Left forelimb (tissue), 1 donor: ENCODE data around the gene ZNF48.
"Not testable (repeated sequence)": the region's sequence is repeated elsewhere in the genome, so short reads cannot be mapped to it uniquely, and the experiment has no call there.

ENCODE experiments used
- DNase-seq: peaks from one replicate; pipeline ENCODE4 v3.0.0-alpha.2; 2018; ENCODE audit warnings: low spot score

ZNF48 gene

DNA sequence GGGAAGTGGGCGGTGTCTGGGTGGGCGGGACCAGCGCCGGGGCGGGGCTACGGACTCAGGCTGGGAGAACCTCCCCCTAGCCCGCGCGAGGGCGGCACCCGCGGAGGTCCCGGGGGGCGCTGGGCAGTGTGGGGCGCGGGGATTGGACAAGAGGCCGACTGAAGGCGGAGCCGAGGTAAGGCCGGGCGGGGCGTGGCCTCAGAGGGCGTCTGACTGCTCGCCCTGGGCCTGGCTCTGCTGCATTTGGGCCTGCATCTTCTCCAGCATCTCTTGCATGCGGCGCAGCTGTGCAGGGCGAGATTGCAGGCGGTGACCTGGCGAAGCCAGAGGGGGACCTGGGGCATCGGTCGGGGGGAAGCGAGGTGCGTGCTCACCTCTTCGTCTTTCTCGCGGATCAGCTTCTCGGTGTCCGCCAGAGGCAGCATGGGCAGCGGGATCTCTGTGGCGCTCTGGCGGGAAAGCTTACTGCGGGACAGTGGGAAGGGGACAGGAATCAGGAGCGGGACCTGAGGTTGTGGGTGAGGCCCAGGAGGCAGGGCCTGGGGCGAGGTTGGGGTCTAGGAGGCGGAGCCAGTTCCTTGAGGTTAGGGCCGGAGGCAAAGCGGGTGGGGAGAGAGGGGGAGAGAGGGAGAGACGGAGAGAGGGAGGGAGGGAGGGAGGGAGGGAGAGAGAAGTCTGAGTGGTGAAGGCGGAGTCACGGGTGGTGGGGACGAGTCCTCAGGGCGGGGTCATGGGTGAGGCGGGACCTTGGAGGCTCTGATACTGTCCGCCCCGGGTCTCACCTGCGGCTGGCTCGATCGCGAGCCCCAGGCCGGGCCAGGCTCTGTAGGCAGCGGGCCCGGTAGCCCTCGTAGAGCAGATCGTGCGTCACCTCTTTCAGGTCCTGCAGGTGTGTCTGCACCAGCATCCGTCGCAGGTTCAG, 16.7 kb upstream of the ZNF48 start:
- peak; percentile 100 for DNase-seq

DNA sequence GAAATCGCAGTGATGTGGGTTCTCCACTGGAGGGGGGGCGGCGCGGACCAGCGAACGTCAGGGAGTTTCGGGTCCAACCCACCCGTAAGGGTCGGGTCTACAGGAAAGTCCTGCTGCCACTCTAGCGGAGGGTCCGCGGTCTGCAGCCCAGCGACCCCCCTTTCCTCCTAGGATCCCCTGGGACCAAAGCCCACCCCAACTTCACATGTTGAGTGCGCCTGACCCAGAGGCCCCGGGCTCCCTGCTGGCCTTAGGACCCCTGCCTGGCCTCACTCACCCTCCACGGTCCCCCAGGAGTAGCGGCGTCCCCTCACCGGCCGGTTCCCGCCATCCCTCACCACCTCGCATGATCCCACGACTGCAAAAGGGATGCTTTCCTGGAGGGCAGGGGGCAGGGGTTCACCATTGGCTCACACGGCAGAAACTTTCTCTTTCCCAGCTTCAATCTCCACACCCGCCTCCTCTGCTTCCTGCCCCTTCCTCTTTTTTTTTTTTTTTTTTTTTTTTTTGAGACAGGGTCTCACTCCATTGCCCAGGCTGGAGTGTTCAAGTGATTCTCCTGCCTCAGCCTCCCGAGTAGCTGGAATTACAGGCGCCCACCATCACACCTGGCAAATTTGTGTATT, 15.9 kb upstream of the ZNF48 start:
- no peak for DNase-seq

DNA sequence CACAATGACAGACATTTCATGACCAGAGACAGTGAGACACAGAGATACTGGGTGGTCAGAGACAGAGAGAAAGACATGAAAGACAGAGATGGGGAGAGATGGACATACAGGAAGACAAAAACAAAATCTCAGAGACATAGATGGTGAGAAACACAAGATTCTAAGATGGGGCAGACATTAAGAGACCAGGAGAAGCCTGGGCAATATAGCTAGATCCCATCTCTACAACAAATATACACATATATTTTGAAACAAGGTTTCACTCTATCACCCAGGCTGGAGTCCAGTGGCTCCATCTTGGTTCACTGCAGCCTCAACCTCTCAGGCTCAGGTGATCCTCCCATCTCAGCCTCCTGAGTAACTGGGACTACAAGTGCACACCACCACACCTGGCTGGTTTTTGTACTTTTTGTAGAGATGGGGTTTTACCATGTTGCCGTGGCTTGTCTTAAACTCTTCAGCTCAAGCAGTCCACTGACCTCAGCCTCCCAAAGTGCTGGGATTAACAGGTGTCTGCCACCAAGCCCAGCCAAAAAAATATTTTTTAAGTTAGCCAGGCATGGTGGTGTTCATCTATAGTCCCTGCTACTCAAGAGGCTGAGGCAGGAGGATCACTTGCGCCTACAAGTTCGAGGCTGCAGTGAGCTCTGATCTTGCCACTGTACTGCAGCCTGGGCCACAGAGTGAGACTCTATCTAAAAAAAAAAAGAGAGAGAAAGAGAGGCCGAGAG, 15.0 kb upstream of the ZNF48 start:
- DNase-seq: no peak

DNA sequence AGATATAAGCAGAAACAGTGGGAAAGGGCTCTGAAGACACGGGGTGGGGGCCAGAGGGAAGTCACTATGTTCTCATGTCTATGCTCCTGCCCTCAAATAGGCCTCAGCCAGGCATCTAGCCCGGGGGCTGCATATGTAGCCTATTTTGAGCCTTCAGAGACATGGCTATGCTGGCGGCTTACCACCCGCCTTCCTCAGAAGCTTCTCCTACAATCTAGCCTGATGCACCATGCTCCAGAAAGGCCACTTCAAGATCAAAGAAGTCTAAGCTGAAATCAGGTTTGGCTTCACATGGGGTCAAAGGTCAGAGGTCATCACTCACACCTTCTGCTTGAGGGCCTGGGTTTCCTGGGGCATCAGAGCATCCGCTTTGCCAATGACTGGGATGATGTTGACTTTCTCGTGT, 14.4 kb upstream of the ZNF48 start:
- DNase-seq: no peak

DNA sequence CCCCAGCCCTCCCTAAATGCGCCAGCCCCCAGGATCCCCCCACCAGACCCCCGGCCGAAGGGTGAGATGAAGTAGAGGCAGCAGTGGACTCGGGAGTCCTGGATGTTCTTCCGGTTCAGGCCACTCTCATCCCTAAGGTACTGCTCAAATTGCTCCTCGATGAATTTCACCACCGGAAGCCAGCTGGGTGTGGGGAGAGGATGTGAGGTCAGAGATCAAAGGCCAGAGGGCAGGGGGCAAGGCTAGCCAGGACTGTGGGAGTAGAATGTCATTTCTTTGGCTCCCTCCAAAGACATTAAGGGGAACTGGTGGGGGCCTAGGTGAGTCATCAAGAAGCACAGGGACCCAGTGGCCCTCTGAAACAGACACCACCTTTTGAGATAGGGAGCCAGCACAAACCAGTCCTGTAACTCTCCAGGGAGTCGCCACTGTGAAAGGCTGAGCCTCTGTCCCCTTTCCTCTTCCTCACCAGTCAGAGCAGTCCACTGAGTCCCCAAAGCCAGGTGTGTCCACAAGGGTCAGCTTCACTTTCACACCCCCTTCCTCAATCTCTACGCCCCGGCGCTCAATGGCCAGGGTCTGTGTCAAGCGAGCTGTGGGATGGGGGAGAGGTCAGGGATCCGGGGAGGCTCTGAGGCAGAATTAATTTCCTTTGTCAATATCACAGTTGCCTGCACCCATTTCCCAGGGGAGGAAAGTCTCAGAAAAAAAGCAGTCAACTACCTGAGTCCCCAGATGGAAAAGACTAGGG, 13.8 kb upstream of the ZNF48 start:
- no peak for DNase-seq

DNA sequence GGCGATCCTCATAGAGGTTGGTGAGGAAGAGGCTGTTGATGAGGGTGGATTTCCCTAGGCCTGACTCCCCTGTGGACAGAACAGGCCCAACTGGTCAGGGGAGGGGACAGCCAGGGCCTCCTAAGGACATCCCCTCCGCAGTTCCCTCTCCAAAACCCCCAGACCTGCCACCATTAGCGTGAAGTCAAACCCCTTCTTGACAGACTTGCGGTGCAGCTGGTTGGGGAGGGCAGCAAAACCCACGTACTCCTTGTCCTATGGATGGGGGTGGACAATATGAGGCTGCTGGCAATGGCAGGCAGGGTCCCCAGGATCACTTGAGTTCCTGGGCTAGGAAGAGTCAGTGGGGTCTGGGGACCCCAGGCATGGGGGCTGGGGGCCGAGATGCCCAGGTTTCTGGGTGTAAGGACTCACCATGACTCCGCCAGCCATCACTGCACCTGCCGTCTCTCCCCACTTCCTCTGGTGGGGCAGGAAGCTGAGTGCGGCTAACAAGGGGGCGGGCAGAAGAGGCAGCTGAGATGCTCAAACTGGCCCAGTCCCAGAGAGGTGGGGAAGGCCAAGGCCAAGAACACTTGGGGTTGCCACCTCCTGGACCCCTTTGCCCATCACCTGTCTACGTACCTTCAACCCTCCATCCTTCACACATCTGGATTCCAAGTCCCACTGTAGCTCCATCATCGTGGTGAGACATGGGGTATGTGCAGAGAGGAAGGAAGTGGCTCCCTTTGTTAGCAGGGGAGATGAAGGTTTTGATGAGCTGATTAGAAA, 12.9 kb upstream of the ZNF48 start, which contains the start of gene SEPTIN1:
TSS of gene SEPTIN1 (minus strand) at position 451 of the 771 bp plus-strand sequence. CDS start at position 432, 19 bp downstream.
- DNase-seq: no peak

DNA sequence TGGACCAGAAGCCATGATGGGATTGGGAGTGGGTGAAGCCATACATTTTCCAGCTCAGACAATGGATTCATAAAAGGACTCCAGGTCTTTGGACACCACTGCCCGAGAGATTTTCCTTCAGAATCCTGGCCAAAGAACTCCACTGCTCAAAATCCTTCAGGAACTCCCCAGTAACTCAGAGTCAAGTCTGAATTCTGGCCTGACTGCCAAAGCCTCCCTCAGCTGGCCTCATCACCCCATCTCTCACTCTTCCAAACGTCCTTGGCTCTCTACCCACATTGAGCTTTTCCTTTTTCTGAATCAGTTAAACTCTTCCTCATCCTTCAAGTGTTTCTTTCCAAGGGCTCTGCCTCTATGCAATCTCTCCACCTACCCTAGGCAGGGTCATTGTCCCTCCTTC, 11.7 kb upstream of the ZNF48 start:
- no peak for DNase-seq

DNA sequence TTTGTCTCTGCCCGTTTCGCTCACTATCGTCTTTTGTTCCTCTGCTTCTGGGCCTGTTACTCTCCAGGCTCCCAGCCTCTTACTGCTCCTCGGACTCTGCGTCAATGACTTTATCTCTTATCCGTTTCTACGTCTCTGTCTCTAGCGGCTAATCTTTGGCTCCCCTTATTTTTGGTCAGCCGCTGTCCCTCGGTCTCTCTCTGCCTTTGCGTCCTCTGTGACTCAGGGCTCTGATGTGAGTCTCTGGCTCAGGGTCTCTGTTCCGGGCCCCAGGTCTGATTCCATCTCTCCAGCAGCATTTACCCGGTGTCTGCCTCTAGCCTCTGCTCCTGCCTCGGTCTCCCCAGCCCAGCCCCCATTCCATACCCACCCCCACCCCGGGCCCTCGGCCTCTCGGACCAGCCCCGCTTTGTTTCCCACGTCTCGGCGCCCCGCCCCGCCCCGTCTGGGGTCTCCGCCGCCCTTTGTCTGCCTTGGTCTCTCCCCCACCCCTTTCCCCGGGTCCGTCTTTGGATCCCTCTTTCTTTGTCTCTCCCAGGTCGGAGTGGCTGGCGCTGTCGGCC, 547 bp upstream of the ZNF48 start:
- no peak for DNase-seq

DNA sequence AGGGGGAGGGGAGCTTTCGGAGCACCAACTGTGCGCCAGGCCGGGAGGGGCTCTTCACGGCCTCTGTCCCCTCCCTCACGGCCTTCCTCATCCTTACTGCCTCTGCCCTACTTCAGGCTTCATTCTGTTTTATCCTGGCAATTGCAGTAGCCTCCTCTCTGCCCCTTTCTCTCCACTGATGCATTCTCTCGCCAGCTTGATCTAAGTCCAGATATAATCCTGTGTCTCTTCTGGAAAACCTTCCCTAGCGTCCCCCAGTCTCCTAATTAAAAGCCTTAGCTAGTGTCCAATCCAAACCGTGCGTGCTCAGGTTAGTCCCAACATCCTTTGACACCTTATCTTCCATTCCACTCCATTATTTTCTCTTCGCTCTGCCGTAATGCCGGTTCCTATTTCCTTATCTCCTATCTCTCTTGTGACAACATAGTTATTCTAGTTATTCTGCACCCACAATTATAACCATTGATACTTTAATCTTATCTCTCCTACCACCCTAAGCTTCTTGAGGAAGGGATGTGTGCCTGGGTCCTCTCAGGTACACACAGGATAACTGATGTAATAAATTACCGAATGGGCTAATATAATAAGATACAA, 869 bp downstream of the ZNF48 start:
- no peak for DNase-seq

DNA sequence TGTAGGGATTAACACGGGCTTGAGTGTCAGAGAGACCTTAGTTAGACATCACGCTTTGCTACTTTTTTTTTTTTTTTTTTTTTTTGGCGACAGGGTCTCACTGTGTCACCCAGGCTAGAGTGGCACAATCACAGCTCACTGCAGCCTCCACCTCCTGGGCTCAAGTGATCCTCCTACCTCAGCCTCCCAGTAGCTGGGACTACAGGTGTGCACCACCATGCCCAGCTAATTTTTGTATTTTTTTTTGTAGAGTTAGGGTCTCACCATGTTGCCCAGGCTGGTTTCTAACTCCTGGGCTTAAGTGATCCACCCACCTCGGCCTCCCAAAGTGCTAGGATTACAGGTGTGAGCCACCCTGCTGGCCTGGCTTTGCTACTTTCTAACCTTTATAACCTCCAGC, 1.4 kb downstream of the ZNF48 start:
- not testable (repeated sequence) for DNase-seq

DNA sequence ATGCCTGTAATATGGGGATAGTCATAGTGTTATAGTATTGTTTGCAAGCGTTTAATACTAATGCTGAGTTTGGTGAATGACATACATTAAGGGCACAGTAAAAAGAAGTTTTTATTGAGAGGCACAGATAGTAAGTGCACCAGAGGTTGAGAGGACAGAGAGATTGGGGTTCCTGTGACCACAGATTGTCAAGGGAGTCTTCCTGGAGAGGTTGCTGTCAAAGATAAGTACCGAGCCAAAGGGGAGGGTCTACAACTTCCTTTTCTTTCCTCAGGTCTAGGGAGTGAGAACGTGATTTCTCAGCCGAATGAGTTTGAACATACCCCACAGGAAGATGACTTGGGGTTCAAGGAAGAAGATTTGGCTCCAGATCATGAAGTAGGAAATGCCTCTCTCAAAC, 1.8 kb downstream of the ZNF48 start:
- DNase-seq: no peak

DNA sequence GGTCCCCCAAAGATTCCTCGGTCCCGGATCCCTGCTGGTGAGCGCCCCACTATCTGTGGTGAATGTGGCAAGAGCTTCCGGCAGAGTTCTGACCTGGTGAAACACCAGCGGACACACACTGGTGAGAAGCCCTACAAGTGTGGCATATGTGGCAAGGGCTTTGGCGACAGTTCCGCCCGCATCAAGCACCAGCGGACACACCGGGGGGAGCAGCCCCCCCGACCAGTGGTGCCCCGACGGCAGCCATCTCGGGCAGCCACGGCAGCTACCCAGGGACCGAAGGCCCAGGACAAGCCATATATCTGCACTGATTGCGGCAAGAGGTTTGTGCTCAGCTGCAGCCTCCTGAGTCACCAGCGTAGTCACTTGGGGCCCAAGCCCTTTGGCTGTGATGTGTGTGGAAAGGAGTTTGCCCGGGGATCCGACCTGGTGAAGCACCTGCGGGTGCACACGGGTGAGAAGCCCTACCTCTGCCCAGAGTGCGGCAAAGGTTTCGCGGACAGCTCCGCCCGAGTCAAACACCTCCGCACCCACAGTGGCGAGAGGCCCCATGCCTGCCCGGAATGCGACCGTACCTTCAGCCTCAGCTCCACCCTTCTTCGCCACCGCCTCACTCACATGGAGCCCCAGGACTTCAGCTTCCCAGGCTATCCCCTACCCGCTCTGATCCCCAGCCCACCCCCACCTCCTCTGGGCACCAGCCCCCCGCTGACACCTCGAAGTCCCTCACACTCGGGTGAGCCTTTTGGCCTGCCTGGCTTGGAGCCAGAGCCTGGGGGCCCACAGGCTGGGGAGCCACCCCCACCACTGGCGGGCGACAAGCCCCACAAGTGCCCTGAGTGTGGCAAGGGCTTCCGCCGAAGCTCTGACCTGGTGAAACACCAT, 2.8 kb downstream of the ZNF48 start:
- no peak for DNase-seq

DNA sequence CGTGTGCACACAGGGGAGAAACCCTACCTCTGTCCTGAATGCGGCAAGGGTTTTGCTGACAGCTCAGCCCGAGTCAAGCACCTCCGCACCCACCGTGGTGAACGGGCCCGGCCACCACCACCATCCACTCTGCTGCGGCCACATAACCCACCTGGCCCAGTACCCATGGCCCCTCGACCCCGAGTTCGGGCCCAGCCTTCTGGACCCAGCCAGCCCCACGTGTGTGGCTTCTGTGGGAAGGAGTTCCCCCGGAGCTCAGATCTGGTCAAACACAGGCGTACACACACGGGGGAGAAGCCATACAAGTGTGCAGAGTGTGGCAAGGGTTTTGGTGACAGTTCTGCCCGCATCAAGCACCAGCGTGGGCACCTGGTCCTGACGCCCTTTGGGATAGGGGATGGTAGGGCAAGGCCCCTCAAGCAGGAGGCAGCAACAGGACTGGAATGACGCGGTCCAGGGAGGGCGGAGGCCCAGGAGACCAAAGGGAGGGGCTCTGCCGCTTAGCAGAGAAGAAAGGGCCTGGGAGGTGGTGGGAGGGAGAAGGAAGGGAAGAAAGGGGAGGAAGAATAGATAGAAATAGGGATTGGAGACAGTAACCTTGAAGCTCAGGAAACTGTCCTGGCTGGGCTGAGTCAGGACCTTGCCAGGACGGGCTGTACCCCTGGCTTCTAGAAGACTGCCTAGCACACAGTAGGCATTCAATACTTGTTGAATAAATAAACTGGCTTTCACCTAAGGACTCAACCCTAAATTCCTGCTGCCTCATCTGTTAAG, 3.6 kb downstream of the ZNF48 start:
- DNase-seq: no peak

DNA sequence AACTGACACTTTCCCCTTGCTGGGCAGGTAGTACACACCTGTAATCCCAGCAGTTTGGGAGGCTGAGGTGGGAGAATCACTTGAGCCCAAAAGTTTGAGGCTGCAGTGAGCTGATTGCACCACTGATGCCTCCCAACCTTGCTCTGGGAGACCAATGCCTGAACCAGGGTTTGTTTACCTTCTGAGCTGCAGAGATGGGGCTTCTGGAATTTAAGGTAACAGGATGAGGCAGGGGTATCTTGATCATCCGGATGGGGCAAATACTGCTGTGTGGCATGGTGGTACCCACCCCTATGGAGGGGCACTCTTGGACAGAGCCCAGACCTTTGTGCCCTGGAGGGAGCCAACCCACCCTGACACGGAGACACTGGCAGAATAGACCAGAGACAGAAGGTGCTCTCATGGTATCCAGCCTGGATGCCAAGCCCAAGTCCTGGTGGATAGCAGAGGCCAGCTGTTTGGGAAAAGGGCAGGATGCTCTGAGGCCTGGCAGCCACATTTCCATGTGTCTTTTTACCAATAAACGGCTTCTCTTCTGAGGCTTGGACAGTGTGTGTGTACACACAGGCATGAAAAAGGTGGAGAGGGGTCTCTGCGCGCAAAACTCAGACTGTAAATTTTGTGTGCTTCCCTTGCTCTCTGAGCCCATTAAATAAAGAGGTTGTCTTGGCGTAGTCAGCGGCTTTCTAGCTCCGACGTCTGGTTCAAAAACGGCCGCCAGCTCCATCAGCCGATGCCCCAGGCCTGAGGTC, 4.4 kb downstream of the ZNF48 start:
- DNase-seq: no peak

DNA sequence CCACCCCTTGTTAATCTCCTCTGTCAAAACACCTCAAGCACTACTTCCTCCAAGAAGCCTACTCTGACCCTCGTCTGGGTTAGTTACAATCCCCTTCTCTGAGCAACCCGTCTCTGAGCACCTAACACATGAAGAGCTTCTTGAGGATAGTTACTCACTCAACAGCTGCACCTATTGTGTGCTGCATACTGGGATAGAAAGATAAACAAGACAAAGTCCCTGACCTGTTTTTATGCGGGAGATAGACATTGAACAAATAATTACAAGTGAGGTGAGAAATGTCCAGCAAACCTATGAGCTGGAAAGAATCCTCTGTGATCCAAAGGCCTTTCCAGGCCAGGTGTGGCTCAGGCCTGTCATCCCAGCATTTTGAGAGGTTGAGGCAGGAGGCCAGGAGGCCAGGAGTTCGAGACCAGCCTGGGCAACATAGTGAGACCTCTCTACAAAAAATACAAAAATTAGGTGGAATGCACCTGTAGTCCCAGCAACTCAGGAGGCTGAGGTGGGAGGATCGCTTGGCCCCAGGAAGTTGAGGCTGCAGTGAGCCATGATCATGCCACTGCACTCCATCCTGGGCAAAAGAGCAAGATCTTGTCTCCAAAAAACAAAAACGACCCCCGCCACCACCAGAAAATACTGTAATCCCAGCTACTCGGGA, 6.7 kb downstream of the ZNF48 start:
- no peak for DNase-seq

DNA sequence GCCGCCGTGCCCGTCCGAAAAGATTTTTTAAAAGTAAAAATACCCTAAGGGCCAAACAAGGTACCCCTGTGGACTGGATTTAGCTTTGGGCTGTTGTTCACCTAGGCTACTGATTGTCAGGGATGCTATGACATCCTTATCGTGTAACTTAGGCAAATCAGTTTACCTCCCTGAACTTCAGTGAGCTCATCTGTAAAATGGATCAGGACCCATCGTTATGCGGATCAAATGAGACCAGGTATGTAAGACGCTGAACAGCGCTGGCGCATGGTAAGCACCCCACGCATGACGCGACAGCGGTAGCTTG, 11.5 kb downstream of the ZNF48 start:
- no peak for DNase-seq

DNA sequence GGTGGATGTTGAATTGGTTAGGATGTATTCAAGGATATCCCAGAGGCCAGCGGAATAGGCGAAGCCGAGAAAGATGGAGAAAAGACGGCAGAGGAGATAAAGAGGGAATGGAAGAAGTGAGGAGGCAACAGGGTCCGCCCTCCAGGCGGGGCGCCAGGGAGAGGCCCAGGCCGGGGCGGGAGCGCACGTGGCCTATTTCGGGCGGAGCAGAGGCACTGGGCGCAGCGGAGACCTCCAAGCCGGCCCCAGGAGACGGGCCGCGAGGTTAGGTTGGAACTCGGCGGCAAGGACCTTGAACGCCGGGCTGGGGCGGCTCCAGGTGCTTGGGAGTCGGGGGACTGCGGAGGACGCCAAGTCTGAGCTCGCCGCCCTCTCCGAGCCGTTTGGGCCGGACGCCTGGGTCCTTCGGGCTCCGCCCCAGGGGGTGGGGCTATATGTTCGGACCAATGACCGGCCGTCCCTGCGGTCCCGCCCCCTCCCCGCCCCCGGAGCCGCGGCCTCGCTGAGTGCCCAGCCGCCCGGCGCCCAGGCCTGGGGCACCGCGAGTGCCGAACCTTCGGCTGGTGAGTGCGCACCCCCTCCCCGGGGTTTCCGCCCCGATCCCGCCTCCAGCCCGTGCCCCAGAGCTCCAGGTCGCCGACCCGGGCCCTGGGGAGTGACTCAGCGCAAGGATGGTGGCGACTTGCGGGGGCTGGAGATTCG, 12.0 kb downstream of the ZNF48 start, which contains the start of gene ZNF771:
TSS of gene ZNF771 (plus strand) at position 505 of the 702 bp plus-strand sequence. CDS start 448 bp downstream, outside the sequence.
- peak; percentile 96 for DNase-seq
